GM18526 (cell line): ENCODE measurements around the gene ZG16B.

ENCODE experiments used
- POLR2A ChIP-seq: IDR thresholded peaks from 3 replicates; pipeline ENCODE4 v1.6.1; 2011; ENCODE audit not compliant: insufficient read length; ENCODE audit errors: extremely low read depth

ZG16B gene

DNA sequence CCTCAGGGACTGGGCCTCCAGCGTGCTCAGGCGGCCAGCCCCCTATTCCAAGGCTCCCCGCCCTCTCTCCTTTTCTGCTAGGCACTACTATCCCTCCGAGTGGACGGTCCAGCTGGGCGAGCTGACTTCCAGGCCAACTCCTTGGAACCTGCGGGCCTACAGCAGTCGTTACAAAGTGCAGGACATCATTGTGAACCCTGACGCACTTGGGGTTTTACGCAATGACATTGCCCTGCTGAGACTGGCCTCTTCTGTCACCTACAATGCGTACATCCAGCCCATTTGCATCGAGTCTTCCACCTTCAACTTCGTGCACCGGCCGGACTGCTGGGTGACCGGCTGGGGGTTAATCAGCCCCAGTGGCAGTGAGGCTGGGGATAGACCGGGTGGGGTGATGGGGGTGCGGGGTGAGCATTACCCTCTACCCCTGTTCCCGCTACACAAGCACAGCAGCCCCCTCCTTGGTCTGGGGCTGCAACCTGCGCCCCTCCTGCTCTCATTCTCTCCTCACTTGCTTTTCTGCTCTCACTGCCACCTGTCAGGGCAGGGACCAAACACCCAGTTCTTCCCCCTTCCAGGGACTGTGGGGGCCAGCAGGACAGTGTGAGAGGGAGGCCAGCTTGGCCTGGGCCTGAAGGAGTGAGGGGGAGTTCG is 30.8 kb upstream of the ZG16B start:
- no peak for TF ChIP-seq POLR2A

- TF ChIP-seq POLR2A: no peak
Observed at GRCh38 chr16:2799859-2800226, 30.3 kb upstream of the ZG16B start.

DNA sequence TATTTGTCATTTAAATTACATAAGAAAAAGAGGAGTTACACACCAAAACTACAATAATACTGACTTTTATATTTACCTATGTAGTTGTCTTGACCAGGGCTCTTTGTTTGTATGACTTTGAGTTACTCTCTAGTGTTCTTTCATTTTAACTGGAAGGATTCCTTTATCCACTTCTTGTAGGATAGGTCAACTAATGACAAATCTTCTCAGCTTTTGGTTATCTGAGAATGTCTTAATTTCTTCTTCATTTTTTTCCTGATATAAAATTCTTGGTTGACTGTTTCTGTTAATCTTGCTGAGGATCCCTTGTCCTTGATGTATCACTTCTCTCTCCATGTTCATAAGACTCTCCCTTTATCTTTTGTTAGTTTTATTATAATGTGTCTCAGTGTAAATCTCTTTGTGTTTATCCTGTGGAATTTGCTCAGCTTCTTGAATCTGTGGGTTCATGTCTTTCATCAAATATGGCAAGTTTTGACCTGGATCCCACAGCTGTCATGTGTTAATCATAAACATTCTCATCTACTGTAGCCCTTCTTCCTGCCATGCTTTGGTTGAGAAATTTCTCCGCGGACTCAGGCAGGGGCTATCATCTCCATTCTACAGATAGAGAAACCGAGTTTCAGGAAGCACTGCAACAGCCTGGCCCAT is 26.4 kb upstream of the ZG16B start:
- TF ChIP-seq POLR2A: no peak

GRCh38 chr16:2804728-2805127 is 25.4 kb upstream of the ZG16B start:
- no peak for TF ChIP-seq POLR2A

GRCh38 chr16:2806286-2806685 is 23.8 kb upstream of the ZG16B start:
- no peak for TF ChIP-seq POLR2A

GRCh38 chr16:2808181-2808580 is 21.9 kb upstream of the ZG16B start:
- TF ChIP-seq POLR2A: no peak

DNA sequence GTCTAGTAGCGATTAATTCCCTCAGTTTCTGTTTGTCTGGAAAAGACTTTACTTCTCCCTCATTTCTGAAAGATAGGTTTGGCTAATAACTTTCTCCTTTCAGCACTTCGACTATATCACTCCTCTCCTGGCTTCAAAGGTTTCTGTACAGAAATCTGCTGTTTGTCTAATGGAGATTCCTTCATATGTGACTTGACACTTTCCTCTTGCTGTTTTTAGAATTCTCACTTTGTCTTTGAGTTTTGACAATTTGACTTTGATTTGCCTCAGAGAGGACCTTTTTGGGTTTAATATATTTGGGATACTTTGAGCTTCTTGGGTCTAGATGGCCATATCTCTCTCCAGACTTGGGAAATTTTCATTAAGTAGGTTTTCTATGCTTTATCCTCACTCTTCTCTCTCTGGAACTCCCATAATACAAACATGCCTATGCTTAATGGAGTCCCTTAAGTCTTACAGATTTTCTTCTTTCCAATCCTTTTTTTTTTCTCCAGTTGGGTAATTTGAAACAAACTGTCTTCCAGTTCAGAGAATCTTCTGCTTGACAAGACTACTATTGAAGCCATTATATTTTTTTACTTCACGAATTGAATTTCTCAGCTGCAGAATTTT is 20.8 kb upstream of the ZG16B start:
- TF ChIP-seq POLR2A: no peak

DNA sequence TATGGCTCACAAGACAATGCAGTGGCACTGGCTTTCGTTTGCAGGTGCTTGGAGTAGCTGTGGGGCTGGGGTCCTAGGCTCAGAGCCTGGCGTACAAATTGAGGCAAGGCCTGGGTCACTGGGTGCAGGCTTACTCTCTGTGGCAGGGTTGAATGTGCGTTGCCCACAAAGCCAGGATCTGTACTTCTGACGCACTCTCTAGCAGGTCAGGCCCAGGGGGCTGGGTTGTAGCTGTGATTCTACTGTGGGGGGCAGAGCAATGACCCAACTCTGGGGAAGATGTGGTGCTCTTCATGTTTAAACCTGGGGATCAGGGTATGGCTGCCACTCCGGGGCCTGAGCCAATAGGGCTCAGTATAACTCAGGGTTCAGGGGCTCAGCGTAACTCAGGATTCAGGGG is 19.5 kb upstream of the ZG16B start:
- no peak for TF ChIP-seq POLR2A

DNA sequence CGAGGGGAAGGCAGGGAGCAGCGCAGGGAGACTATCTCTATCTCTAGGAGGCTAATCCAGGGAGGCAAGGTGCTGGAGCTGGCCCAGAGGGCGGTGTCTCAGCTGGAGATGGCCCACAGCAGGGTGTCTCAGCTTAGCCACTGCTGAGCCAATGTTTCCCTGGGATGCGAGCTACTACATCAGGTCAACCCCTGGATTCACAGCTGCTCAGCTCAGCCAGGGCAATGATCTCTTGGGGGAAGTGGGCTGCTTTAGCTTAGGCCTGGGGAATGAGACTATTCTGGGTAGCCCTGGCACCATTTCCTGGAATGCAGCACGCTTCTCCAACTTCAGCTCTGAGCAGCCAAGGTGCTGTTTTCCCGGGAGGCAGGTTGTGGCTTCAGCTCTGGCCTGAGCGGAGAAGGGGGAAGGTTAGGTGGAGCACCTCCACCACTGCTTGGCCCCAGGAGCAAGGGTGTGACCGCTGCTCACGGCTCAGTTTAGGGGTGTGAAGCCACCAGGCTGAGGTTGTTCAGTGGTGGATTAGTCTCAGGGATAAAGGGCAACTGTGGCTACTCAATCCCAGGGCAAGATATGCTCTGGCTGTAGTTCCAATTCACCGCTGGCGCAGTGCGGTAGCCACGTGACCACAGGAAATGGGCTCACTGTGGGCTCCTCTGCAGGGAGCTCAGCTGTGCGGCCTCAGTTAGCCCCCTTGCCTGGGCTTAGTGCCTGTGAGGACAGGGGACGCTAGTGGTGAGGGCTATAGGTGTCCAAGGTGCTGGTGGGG is 18.2 kb upstream of the ZG16B start:
- TF ChIP-seq POLR2A: no peak

- no peak for TF ChIP-seq POLR2A
Observed at GRCh38 chr16:2813771-2814221, 16.3 kb upstream of the ZG16B start.

GRCh38 chr16:2814551-2815298 is 15.4 kb upstream of the ZG16B start:
- TF ChIP-seq POLR2A: no peak

- no peak for TF ChIP-seq POLR2A
Observed at GRCh38 chr16:2815299-2815771, 14.8 kb upstream of the ZG16B start.

DNA sequence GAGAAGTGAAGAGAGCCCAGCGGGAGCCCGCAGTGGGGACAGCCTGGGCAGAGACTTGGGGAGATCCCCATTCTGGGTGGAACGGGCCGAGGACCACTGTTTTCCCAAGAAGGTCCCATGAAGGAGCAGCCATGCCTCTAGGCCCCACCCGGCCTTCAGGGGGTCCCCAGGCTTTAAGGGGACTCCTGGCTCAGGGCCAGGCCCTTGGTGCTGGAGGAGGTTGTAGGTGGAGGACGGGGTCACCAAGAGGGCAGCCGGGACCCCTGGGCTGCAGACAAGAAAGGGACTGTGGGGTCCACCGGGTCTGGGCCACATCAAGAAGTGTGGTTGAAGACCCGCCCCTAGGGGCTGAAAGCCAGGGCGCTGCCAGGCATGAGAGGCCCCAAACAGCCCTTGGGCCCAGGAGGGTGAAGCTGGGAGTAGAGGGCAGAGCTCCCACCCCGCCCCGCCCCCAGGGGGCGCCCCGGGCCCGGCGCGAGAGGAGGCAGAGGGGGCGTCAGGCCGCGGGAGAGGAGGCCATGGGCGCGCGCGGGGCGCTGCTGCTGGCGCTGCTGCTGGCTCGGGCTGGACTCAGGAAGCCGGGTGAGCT is 13.3 kb upstream of the ZG16B start, which contains the start of gene PRSS21:
TSS of gene PRSS21 (plus strand) at position 487 of the 589 bp plus-strand sequence. CDS start at position 519, 32 bp downstream.
- no peak for TF ChIP-seq POLR2A
